NCI-H2081 (cell line): ENCODE measurements around the gene ZDHHC16.
"Not testable (repeated sequence)": the region's sequence is repeated elsewhere in the genome, so short reads cannot be mapped to it uniquely, and the experiment has no call there.

Source experiments
- DNase-seq, 2 experiments: peaks; one replicate each; lab custom pipeline; 2025; lab: John Stamatoyannopoulos, UW

The ZDHHC16 gene

GRCh38 chr10:97445722-97446639 is at the start of gene ZDHHC16, which contains the start of gene EXOSC1:
ZDHHC16 (plus strand) TSS chr10:97446175; CDS start chr10:97451676, 5,501 bp downstream.
EXOSC1 (minus strand) TSS chr10:97446006; CDS start chr10:97445985, 21 bp downstream.
- DNase-seq: peak; percentile 83 to 92

DNA sequence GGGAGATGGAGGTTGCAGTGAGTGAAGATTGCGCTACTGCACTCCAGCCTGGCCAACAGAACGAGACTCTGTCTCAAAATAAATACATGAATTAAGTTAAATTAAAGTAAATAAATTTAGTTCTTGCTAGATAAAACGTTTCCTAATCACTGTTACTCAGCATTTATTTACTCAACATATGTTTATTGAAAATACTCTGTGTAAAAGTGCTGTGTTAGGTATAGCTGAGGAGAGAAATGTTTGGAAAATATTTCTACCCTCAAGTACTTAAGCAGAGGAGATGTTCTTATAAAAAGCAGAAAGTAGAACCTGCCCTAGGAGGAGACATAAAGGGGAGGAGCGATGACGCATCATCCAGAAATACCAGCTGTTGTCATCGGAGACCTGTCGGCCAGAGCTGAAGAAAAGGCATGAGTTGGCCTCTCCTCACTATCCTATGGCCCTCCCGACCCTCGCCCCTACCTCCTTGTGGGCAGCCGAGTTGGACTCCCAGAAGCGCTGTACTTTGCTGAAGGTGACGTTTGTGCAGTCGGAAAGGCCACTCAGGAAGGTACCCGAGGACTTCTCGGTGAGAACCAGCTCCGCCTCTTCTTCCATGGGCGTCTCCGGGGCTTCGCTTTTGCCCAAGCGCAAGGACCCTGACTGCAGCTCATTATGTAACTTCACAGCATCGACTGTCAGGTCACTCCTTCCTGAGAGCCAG is 46.0 kb upstream of the ZDHHC16 start:
- peak in 1 of 2 experiments; percentile 6 for DNase-seq

GRCh38 chr10:97400665-97401454 is 45.1 kb upstream of the ZDHHC16 start, which contains the start of gene RRP12:
RRP12 (minus strand) TSS chr10:97401340; CDS start chr10:97401231, 109 bp downstream.
- peak; percentile 86 to 95 for DNase-seq

DNA sequence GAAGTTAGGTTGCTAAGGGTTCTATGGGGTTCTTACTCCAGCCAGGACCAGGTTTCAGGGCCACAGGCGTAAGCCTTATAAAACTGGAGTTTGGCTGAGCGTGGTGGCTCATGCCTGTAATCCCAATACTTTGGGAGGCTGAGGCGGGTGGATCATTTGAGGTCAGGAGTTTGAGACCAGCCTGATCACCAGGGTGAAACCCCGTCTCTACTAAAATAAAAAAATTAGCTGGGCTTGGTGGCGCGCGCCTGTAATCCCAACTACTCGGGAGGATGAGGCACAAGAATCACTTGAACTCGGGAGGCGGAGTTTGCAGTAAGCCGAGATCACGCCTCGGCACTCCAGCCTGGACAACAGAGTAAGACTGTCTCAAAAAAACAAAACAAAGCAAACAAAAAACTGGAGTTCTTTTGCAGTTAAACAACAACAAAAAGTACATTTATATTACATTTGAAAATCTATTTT is 44.5 kb upstream of the ZDHHC16 start:
- no peak for DNase-seq

DNA sequence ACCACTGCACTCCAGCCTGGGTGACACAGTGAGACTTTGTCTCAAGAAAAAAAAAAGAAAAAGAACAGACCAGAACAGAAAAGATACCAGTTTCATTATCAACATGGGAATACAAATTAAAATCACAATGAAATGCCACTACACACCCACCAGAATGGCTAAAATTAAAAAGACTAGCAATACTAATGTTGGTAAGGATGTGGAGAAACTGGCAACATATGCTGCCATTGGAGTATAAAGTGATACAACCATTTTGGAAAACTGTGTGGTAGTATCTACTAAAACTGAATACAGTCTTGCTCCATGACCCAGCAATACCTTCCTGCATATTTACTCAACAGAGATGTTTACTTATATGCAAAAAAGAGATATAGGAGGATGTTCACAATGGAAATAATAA is 41.9 kb upstream of the ZDHHC16 start:
- DNase-seq: no peak

- no peak for DNase-seq
These were observed 39.9 kb upstream of the ZDHHC16 start for GRCh38 chr10:97406064-97406463.

DNA sequence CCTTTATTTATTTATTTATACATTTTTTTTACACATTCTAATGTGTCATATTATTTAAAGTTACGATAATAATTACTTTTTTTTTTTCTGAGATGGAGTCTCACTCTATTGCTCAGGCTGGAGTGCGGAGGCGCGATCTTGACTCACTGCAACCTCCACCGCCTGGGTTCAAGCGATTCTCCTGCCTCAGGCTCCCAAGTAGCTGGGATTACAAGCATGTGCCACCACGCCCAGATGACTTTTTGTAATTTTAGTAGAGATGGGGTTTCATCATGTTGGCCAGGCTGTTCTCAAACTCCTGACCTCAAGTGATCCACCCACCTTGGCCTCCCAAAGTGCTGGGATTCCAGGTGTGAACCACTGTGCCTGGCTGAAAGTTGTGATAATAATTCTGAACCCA is 39.5 kb upstream of the ZDHHC16 start:
- not testable (repeated sequence) for DNase-seq

DNA sequence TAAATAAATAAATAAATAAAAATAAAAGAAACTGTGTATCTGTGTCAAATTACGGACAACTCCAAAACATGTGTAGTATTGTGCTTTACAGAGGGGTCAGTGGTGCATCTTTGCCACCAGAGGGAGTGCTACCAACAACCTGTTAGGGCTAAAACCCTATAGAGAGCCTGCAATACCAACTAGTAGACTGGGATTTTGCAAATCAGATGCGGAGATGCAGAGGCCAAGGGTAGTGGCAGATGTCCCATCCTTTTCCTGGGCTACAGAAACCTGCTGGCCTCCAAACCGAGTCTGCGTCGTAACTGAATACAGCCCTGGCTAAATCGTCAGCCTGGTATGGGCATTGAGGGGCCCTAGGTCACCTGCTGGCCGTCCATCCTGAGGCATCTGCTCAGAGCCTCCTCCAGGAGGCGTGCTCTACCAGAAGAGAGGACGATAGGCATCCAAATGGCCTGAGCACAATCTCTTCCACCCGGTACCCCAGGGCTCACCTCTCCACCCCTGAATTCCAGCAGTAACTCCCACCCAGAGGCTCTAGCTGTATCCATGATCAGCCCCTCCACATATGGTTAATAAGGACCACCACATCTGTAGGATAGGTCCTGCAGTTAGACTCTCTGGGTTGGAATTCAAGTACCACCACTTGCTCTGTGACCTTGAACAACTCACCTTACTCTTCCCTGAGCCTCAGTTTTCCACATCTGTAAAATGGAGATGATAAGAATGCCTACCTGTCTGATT is 38.6 kb upstream of the ZDHHC16 start:
- peak; percentile 44 to 69 for DNase-seq

DNA sequence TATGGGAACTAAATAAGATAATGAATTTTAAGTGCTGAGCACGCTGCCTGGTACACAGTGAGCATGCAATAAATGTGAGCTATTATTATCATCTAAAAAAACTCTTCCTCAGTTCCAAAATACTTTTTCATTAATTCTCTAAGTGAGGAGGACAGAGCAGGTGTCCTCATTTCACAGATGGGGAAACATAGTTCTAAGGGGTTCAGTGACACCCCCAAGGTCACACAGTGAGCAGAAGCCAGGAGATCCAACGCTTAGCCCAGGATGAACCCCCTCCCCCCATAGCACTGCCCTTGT is 38.1 kb upstream of the ZDHHC16 start:
- DNase-seq: no peak

GRCh38 chr10:97408496-97408992 is 37.4 kb upstream of the ZDHHC16 start:
- DNase-seq: no peak

DNA sequence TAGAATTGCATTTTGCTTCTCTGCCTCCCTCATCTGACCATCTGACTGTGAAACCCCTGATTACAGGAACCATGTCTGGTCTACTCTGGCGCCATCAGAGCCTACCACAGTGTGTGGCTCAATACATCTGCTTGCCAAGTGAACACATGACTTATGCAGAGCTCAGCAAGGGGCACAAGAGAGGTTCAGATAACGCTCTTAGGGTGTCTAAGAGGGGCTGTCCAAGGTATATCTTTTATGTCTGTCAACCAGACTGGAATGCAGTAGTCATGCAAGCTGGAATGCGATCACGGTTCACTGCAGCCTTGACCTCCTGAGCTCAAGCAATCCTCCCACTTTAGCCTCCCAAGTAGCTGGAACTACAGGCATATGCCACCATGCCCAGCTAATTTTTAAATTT is 34.6 kb upstream of the ZDHHC16 start:
- no peak for DNase-seq

GRCh38 chr10:97412891-97413304 is 33.1 kb upstream of the ZDHHC16 start:
- no peak for DNase-seq

- DNase-seq: no peak
These were observed 29.4 kb upstream of the ZDHHC16 start for GRCh38 chr10:97416565-97416964.

DNA sequence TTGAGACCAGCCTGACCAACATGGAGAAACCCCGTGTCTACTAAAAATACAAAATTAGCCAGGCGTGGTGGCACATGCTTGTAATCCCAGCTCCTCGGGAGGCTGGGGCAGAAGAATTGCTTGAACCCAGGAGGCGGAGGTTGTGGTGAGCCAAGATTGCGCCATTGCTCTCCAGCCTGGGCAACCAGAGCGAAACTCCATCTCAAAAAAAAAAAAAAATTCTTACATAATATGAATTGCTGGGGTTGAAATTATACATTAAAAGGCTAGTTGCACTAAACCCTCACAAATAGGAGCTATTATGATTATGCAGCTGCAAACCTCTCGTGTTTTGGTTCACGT is 22.2 kb upstream of the ZDHHC16 start:
- not testable (repeated sequence) for DNase-seq

DNA sequence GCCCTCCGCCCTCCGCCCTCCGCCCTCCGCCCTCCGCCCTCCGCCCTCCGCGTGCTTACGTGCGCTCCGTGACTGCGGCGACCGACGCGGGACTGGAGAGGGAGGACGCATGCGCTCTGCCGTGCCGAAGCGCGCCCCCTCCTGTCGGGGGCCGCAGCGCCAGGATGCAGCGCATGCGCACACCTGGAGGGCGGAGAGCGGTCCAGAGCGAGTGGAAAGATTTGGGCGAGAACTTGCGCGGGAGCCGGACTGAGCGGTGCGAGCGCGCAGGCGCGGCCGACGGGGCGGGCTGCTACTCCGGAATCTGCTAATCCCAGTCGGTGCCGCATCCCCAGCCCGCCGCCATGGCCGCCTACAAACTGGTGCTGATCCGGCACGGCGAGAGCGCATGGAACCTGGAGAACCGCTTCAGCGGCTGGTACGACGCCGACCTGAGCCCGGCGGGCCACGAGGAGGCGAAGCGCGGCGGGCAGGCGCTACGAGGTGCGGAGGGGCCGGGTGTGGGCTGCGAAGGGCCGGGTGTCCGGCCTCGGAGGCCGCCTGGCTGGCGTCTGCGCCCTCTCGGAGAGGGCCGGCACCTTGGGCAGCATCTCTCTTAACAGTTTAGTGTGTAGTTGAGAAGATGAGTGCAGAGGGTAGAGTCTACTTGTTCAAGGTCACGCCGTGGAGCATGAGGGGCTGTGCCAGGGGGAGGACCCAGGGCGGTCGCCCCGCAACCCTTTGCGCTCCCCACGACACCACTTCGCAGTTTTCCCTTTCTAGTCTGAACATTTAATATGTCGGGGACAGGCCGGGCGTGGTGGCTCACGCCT is 19.8 kb upstream of the ZDHHC16 start, which contains the start of gene PGAM1:
TSS of gene PGAM1 (plus strand) at position 228 of the 812 bp plus-strand sequence. CDS start at position 345, 117 bp downstream.
- peak; percentile 88 to 90 for DNase-seq

- peak in 1 of 2 experiments; percentile 6 for DNase-seq
These were observed 19.0 kb upstream of the ZDHHC16 start for GRCh38 chr10:97426776-97427570.

GRCh38 chr10:97427571-97428179 is 18.3 kb upstream of the ZDHHC16 start:
- DNase-seq: no peak

- DNase-seq: no peak
These were observed 17.4 kb upstream of the ZDHHC16 start for GRCh38 chr10:97428572-97428981.

- no peak for DNase-seq
These were observed 11.9 kb upstream of the ZDHHC16 start for GRCh38 chr10:97434055-97434454.
